Measurements from ENCODE around the gene KCNIP4. TPM values are rescaled to one million over a fixed set of nuclear protein-coding genes. Genes with fewer than 3 reads are reported as not detected.

The KCNIP4 gene
- total RNA-seq, 1 donor from 2014 or later, result 0.53 TPM

GRCh38 chr4:21695141-21695540, 253.4 kb downstream of the KCNIP4 start:
- no peaks in the 10 kb centered on the region for H3K27me3 ChIP-seq (ENCODE audit: control insufficient read depth, insufficient read depth, low read length)
- no peak for FAIRE-seq

GRCh38 chr4:21692241-21692640, 256.3 kb downstream of the KCNIP4 start:
- no peak for TF ChIP-seq CTCF (IDR thresholded peaks at IDR 0.05; ENCODE audit: insufficient read depth, low read length, severe bottlenecking)
- no peaks in the 10 kb centered on the region for H3K36me3 ChIP-seq (ENCODE audit: control insufficient read depth, insufficient read depth, low read length)
- H3K27me3 ChIP-seq (ENCODE audit: control insufficient read depth, insufficient read depth, low read length), result no peaks in the 10 kb centered on the region
- no peak for FAIRE-seq
- H3K4me3 ChIP-seq (ENCODE audit: low read depth, low read length), result no peak overlapping the region
- no peak for DNase-seq (ENCODE audit: low read depth)

More at GRCh38 chr4:21695141-21695540, 253.4 kb downstream of the KCNIP4 start:
- Histone ChIP-seq H3K4me3 (ENCODE audit: low read depth, low read length) (no peak overlapping the region), H3K36me3 (ENCODE audit: control insufficient read depth, insufficient read depth, low read length) (no peaks in the 10 kb centered on the region)
- DNase-seq (ENCODE audit: low read depth), result no peak
- no peak for TF ChIP-seq CTCF (IDR thresholded peaks at IDR 0.05; ENCODE audit: insufficient read depth, low read length, severe bottlenecking)

GRCh38 chr4:21688596-21689265, 259.8 kb downstream of the KCNIP4 start:
- no peaks in the 10 kb centered on the region for H3K36me3 ChIP-seq (ENCODE audit: control insufficient read depth, insufficient read depth, low read length)
- no peak for FAIRE-seq
- no peak for DNase-seq (ENCODE audit: low read depth)
- no peak overlapping the region for H3K4me3 ChIP-seq (ENCODE audit: low read depth, low read length)
- H3K27me3 ChIP-seq (ENCODE audit: control insufficient read depth, insufficient read depth, low read length), result no peaks in the 10 kb centered on the region
- no peak for TF ChIP-seq CTCF (IDR thresholded peaks at IDR 0.05; ENCODE audit: insufficient read depth, low read length, severe bottlenecking)

- no peak for FAIRE-seq
- no peaks in the 10 kb centered on the region for H3K36me3 ChIP-seq (ENCODE audit: control insufficient read depth, insufficient read depth, low read length)
Observed at GRCh38 chr4:21685911-21686310, 262.7 kb downstream of the KCNIP4 start.

GRCh38 chr4:21680326-21680898, 268.2 kb downstream of the KCNIP4 start:
- FAIRE-seq (no peak), DNase-seq (ENCODE audit: low read depth) (no peak)
- no peaks in the 10 kb centered on the region for H3K36me3 ChIP-seq (ENCODE audit: control insufficient read depth, insufficient read depth, low read length)
- no peaks in the 10 kb centered on the region for H3K27me3 ChIP-seq (ENCODE audit: control insufficient read depth, insufficient read depth, low read length)
- no peak for TF ChIP-seq CTCF (IDR thresholded peaks at IDR 0.05; ENCODE audit: insufficient read depth, low read length, severe bottlenecking)
- no peak overlapping the region for H3K4me3 ChIP-seq (ENCODE audit: low read depth, low read length)

More at GRCh38 chr4:21685911-21686310, 262.7 kb downstream of the KCNIP4 start:
- Histone ChIP-seq H3K27me3 (ENCODE audit: control insufficient read depth, insufficient read depth, low read length) (no peaks in the 10 kb centered on the region), H3K4me3 (ENCODE audit: low read depth, low read length) (no peak overlapping the region)
- DNase-seq (ENCODE audit: low read depth), result no peak
- no peak for TF ChIP-seq CTCF (IDR thresholded peaks at IDR 0.05; ENCODE audit: insufficient read depth, low read length, severe bottlenecking)

All from bronchial epithelial cell (primary cell).